Measurements from ENCODE around the gene IL1R2.

The IL1R2 gene

GRCh38 chr2:102034683-102035548 lies 43.2 kb downstream of the IL1R2 start:
- no peak for DNase-seq (ENCODE audit: extremely low read depth in 1 of 2, low read depth in 1 of 2)

- DNase-seq (ENCODE audit: extremely low read depth in 1 of 2, low read depth in 1 of 2) = no peak
Observed at GRCh38 chr2:102037681-102038080, 45.9 kb downstream of the IL1R2 start.

- DNase-seq (ENCODE audit: extremely low read depth in 1 of 2, low read depth in 1 of 2) = no peak
Observed at GRCh38 chr2:102040229-102040628, 48.5 kb downstream of the IL1R2 start.

- DNase-seq (ENCODE audit: extremely low read depth in 1 of 2, low read depth in 1 of 2) = no peak
Observed at GRCh38 chr2:102041351-102041750, 49.6 kb downstream of the IL1R2 start.

GRCh38 chr2:102042196-102043081 lies 50.7 kb downstream of the IL1R2 start:
- no peak for DNase-seq (ENCODE audit: extremely low read depth in 1 of 2, low read depth in 1 of 2)

- DNase-seq (ENCODE audit: extremely low read depth in 1 of 2, low read depth in 1 of 2) = no peak
Observed at GRCh38 chr2:102043560-102043959, 51.8 kb downstream of the IL1R2 start.

GRCh38 chr2:102044235-102044896 lies 52.6 kb downstream of the IL1R2 start:
- DNase-seq (ENCODE audit: extremely low read depth in 1 of 2, low read depth in 1 of 2) = no peak

- DNase-seq (ENCODE audit: extremely low read depth in 1 of 2, low read depth in 1 of 2) = no peak
Observed at GRCh38 chr2:102044967-102045489, 53.3 kb downstream of the IL1R2 start.

- no peak for DNase-seq (ENCODE audit: extremely low read depth in 1 of 2, low read depth in 1 of 2)
Observed at GRCh38 chr2:102045697-102046096, 53.9 kb downstream of the IL1R2 start.

- no peak for DNase-seq (ENCODE audit: extremely low read depth in 1 of 2, low read depth in 1 of 2)
Observed at GRCh38 chr2:102046135-102046986, 54.6 kb downstream of the IL1R2 start.

GRCh38 chr2:102048465-102048864 lies 56.7 kb downstream of the IL1R2 start:
- DNase-seq (ENCODE audit: extremely low read depth in 1 of 2, low read depth in 1 of 2) = no peak

GRCh38 chr2:102049756-102050443 lies 58.1 kb downstream of the IL1R2 start:
- DNase-seq (ENCODE audit: extremely low read depth in 1 of 2, low read depth in 1 of 2) = no peak

GRCh38 chr2:102050854-102051391 lies 59.2 kb downstream of the IL1R2 start:
- no peak for DNase-seq (ENCODE audit: extremely low read depth in 1 of 2, low read depth in 1 of 2)

GRCh38 chr2:102051692-102052277 lies 60.0 kb downstream of the IL1R2 start:
- DNase-seq (ENCODE audit: extremely low read depth in 1 of 2, low read depth in 1 of 2) = no peak

- no peak for DNase-seq (ENCODE audit: extremely low read depth in 1 of 2, low read depth in 1 of 2)
Observed at GRCh38 chr2:102052365-102052764, 60.6 kb downstream of the IL1R2 start.

- DNase-seq (ENCODE audit: extremely low read depth in 1 of 2, low read depth in 1 of 2) = no peak
Observed at GRCh38 chr2:102053096-102053495, 61.3 kb downstream of the IL1R2 start.

GRCh38 chr2:102055346-102055990 lies 63.7 kb downstream of the IL1R2 start:
- no peak for DNase-seq (ENCODE audit: extremely low read depth in 1 of 2, low read depth in 1 of 2)

- DNase-seq (ENCODE audit: extremely low read depth in 1 of 2, low read depth in 1 of 2) = no peak
Observed at GRCh38 chr2:102056079-102056581, 64.4 kb downstream of the IL1R2 start.

Measured in stimulated activated CD8-positive, alpha-beta memory T cell treated with anti-CD3 and anti-CD28 coated beads, Interleukin-7, amount 100 ng/mL, for 48 hours (primary cell).